IMR-90 (cell line): ENCODE measurements around the gene STMN1. TPM values are rescaled to one million over a fixed set of nuclear protein-coding genes. Genes with fewer than 3 reads are reported as not detected.

Experiments used
- ATAC-seq: fragments of 200-7000 bp; cut with Tn5 transposase; 2 replicates; pipeline ENCODE4 v1.9.1; 2020; ENCODE audit warnings: low read depth, mild to moderate bottlenecking, moderate library complexity
- BruUV-seq: library from RNA; stranded (reverse); fragments of 400-500 nt; replicated peaks from 2 replicates; lab custom pipeline; 2021; lab: Mats Ljungman, UMichigan
- CTCF ChIA-PET: fragments of 300-600 bp; formaldehyde crosslinking; extraction: SDS; loops from one replicate; lab custom pipeline; 2021; ENCODE audit warnings: antibody characterized with exemption; lab: Yijun Ruan, JAX
- POLR2A ChIA-PET: fragments of 300-600 bp; sonication (Branson Sonifier 250); formaldehyde crosslinking; loops from one replicate; lab custom pipeline; 2022; ENCODE audit warnings: antibody characterized with exemption; ENCODE audit not compliant: unreplicated experiment; lab: Charles Lee
- DNase-seq: peaks from one replicate; pipeline ENCODE4 v3.0.0; 2013
- H2AFZ ChIP-seq: replicated peaks from 2 replicates; pipeline ENCODE3; 2013; ENCODE audit warnings: low read length, mild to moderate bottlenecking; ENCODE audit not compliant: poor library complexity
- H2AK5ac ChIP-seq: 2 replicates; pipeline ENCODE4 v1.6.1; 2013; ENCODE audit warnings: low read depth, low read length, inconsistent platforms
- H2AK9ac ChIP-seq: replicated peaks from 2 replicates; pipeline ENCODE3; 2013; ENCODE audit warnings: mild to moderate bottlenecking, low read depth, low read length, moderate library complexity; ENCODE audit not compliant: poor library complexity
- H2BK120ac ChIP-seq: 2 replicates; pipeline ENCODE4 v1.6.1; 2013; ENCODE audit warnings: low read depth, low read length, inconsistent platforms
- H2BK15ac ChIP-seq: 3 replicates; pipeline ENCODE4 v1.6.1; 2013; ENCODE audit warnings: low read depth, low read length, inconsistent platforms
- H2BK20ac ChIP-seq: 2 replicates; pipeline ENCODE4 v1.6.1; 2013; ENCODE audit warnings: low read depth, mild to moderate bottlenecking, inconsistent platforms, low read length, moderate library complexity
- H2BK5ac ChIP-seq: 2 replicates; pipeline ENCODE4 v1.6.1; 2013; ENCODE audit warnings: mild to moderate bottlenecking, low read depth, low read length, inconsistent platforms; ENCODE audit not compliant: poor library complexity, severe bottlenecking
- H3K14ac ChIP-seq: replicated peaks from 2 replicates; pipeline ENCODE4 v1.6.1; 2013; ENCODE audit warnings: low read depth, low read length, inconsistent platforms
- H3K18ac ChIP-seq: 2 replicates; pipeline ENCODE4 v1.6.1; 2013; ENCODE audit warnings: low read depth, low read length, control low read depth
- H3K23ac ChIP-seq: 2 replicates; pipeline ENCODE4 v1.6.1; 2013; ENCODE audit warnings: low read depth, low read length, inconsistent platforms
- H3K27ac ChIP-seq: 2 replicates; pipeline ENCODE4 v1.5.1; 2013; ENCODE audit warnings: mild to moderate bottlenecking, control low read depth, low read length; ENCODE audit not compliant: insufficient read depth
- H3K27me3 ChIP-seq: 2 replicates; pipeline ENCODE4 v1.6.1; 2013; ENCODE audit warnings: low read length; ENCODE audit not compliant: control insufficient read depth, insufficient read depth
- H3K36me3 ChIP-seq: 2 replicates; pipeline ENCODE4 v1.6.1; 2013; ENCODE audit warnings: low read length, mixed read lengths; ENCODE audit not compliant: control insufficient read depth, insufficient read depth
- H3K4ac ChIP-seq: 2 replicates; pipeline ENCODE4 v1.6.1; 2013; ENCODE audit warnings: low read depth, low read length, inconsistent platforms
- H3K4me1 ChIP-seq: 2 replicates; pipeline ENCODE4 v1.6.1; 2013; ENCODE audit warnings: low read length, mixed read lengths; ENCODE audit not compliant: control insufficient read depth, insufficient read depth
- H3K4me2 ChIP-seq: 2 replicates; pipeline ENCODE4 v1.6.1; 2013; ENCODE audit warnings: low read depth, mild to moderate bottlenecking, control low read depth, low read length, moderate library complexity
- H3K4me3 ChIP-seq: 2 replicates; pipeline ENCODE4 v1.5.1; 2013; ENCODE audit warnings: low read depth, mild to moderate bottlenecking, control low read depth, low read length, moderate library complexity; ENCODE audit not compliant: insufficient read depth
- H3K56ac ChIP-seq: 2 replicates; pipeline ENCODE4 v1.6.1; 2013; ENCODE audit warnings: low read length, inconsistent platforms; ENCODE audit not compliant: insufficient read depth; ENCODE audit errors: extremely low read depth
- H3K79me1 ChIP-seq, 2 experiments: 2 replicates each; pipeline ENCODE4 v1.6.1; 2013; ENCODE audit warnings: low read length in 2 of 2, inconsistent platforms in 1 of 2, low read depth in 1 of 2
- H3K9ac ChIP-seq: 2 replicates; pipeline ENCODE4 v1.6.1; 2013; ENCODE audit warnings: low read depth, low read length, control low read depth
- H3K9me1 ChIP-seq: 2 replicates; pipeline ENCODE4 v1.6.1; 2013; ENCODE audit warnings: low read length, inconsistent platforms; ENCODE audit not compliant: insufficient read depth
- H3K9me3 ChIP-seq: 2 replicates; pipeline ENCODE4 v1.6.1; 2013; ENCODE audit warnings: low read length; ENCODE audit not compliant: control insufficient read depth, insufficient read depth
- H4K20me1 ChIP-seq: 2 replicates; pipeline ENCODE4 v1.6.1; 2013; ENCODE audit warnings: low read length, inconsistent platforms; ENCODE audit not compliant: insufficient read depth
- H4K5ac ChIP-seq: 2 replicates; pipeline ENCODE4 v1.6.1; 2013; ENCODE audit warnings: mild to moderate bottlenecking, low read depth, low read length, control low read depth
- H4K8ac ChIP-seq, 2 experiments: 2 replicates each; pipeline ENCODE4 v1.6.1; 2013; ENCODE audit warnings: low read depth in 2 of 2, low read length in 2 of 2, control low read depth in 1 of 2, inconsistent platforms in 1 of 2
- H4K91ac ChIP-seq: 2 replicates; pipeline ENCODE4 v1.6.1; 2013; ENCODE audit warnings: low read depth, low read length, inconsistent platforms; ENCODE audit not compliant: insufficient read depth
- CEBPB ChIP-seq: IDR thresholded peaks from 2 replicates; pipeline ENCODE4 v1.6.1; 2012; ENCODE audit warnings: low read depth, low read length, improper control_type of control experiment
- WGBS, 2 experiments: methylation state at CpG; one replicate each; pipeline versions ENCODE4 v1.1.5 to v1.1.7; 2013; ENCODE audit warnings: missing lambda C conversion rate in 2 of 2; ENCODE audit not compliant: insufficient read length in 1 of 2; ENCODE audit errors: extremely low coverage in 2 of 2; 5-methylcytosine and 5-hydroxymethylcytosine counted together
- dilution Hi-C: fragments of 300-500 bp; cut with HindIII; formaldehyde crosslinking; loops from one replicate; pipeline ENCODE4 v1.14.3; 2018; ENCODE audit warnings: low sequenced_read_pairs; ENCODE audit not compliant: unreplicated experiment
- in situ Hi-C: fragments of 300-500 bp; cut with MboI; formaldehyde crosslinking; loops from 3 replicates; pipeline ENCODE4 v1.14.3; 2019; ENCODE audit warnings: low sequenced_read_pairs, inconsistent platforms, mixed read lengths
- intact Hi-C: fragments of 100-400 bp; cut with micrococcal nuclease; formaldehyde crosslinking; loops from 2 replicates; pipeline ENCODE4 v1.10.0; 2022
- polyA plus RNA-seq, 3 experiments: library from polyadenylated mRNA; depleted of rRNA; stranded (reverse); fragments of >200 nt; gene quantifications; 2 replicates each; pipeline ENCODE4 v1.2.3, GENCODE V29; 2012; ENCODE audit warnings: low replicate concordance in 1 of 3
- total RNA-seq: library from RNA; depleted of rRNA; stranded (reverse); fragments of >200 nt; gene quantifications from 2 replicates; pipeline ENCODE4 v1.2.3, GENCODE V29; 2012

STMN1 gene
- total and polyA plus RNA-seq, 2 of the 4 experiments (the other 2 are of a cell fraction) = 93.0 to 273 TPM

DNA sequence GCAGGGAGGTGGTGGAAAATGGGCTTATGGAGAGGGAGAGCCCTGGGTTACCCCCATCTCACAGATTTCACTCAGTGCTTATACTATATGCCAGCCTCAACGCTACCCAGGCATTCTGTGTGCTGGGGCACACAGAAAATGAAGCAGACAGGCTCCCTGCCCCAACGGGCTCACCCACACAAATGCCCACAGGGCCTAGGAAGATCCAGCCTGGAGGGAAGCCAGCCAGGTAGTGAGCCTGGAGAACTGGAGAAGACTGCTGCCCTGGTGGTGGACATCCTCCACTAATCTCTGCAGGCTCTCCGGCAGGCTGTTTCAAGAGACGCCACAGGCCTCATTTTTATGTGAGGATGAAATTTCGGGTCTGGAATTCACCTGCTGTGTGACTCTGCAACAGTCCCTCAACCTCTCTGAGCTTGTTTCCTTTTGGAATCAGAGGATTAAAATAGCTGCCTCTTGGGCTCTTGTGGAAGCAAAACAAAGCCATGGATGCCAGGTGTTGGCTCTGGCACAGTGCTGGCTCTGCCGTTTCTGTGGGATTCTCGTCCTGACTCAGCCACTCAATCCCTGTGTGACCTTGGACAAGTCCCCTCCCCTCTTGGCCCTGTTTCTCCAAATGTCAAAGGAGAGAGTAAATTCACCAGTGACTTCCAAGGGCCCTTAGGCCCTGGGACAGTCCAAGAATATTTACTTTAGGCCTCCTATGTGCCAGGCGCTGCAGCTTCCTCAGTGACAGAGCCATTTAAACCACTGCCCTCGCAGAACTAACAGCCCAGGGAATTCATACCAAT is 34.3 kb downstream of the STMN1 start:
- no peak overlapping the region for H2BK5ac ChIP-seq
- H3K27me3 ChIP-seq = no peaks in the 10 kb centered on the region
- H4K20me1 ChIP-seq = peaks cover 3% of the 10 kb centered on the region; the same call in 1 of the 2 replicates
- in situ Hi-C loops = no loop called here
- no peak overlapping the region for H3K27ac ChIP-seq
- no peak overlapping the region for H2BK15ac ChIP-seq
- intact Hi-C loops = no loop called here
- H2AFZ ChIP-seq = peak overlapping the region; percentile 49
- peaks cover 18% of the 10 kb centered on the region for H3K4me1 ChIP-seq
- H3K4ac ChIP-seq = no peak overlapping the region
- H3K9ac ChIP-seq = no peak overlapping the region
- H2BK20ac ChIP-seq = no peak overlapping the region
- DNase-seq = no peak
- no peak overlapping the region for H3K4me2 ChIP-seq
- H3K14ac ChIP-seq = no peak overlapping the region
- 100% methylated on average over 1 of the region's 9 CpGs; no CpG with 5 or more reads in 1 of the 2 experiments for WGBS, 2 experiments
- BruUV-seq = no TSS peak
- peaks cover 42 to 50% of the 10 kb centered on the region in 2 experiments for H3K79me1 ChIP-seq
- H3K23ac ChIP-seq = no peak overlapping the region
- ATAC-seq = no peak
- no peak overlapping the region for H3K56ac ChIP-seq
- H4K5ac ChIP-seq = no peak overlapping the region
- no peak overlapping the region for H2BK120ac ChIP-seq
- peaks cover 9% of the 10 kb centered on the region; the same call in 1 of the 2 replicates for H3K9me1 ChIP-seq
- no peak overlapping the region for H4K91ac ChIP-seq
- peaks cover 18% of the 10 kb centered on the region for H3K36me3 ChIP-seq
- dilution Hi-C loops = no loop called here
- H4K8ac ChIP-seq = no peak overlapping the region
- H3K9me3 ChIP-seq = no peaks in the 10 kb centered on the region
- no peak overlapping the region for H3K18ac ChIP-seq
- ChIA-PET POLR2A (interaction anchor here (0.6 kb wide), 1 partner anchor 184 kb away, joined by 3 read pairs; no protein-coding TSS in a partner anchor), CTCF (interaction anchor here (0.8 kb wide), 1 partner anchor 24 kb away, joined by 3 read pairs; no protein-coding TSS in a partner anchor)
- TF ChIP-seq CEBPB = no peak
- no peak overlapping the region for H3K4me3 ChIP-seq
- H2AK5ac ChIP-seq = 0 out of 2 replicates have a peak overlapping the region, but pooled peaks have one; percentile 24
- H2AK9ac ChIP-seq = peak overlapping the region; percentile 8
